IPS DF 4.7 (cell line): Measurements from ENCODE around the gene ARL2.
"Not testable (repeated sequence)": the region's sequence is repeated elsewhere in the genome, so short reads cannot be mapped to it uniquely, and the experiment has no call there.

Source experiments
- DNase-seq: peaks from one replicate; pipeline ENCODE4 v3.0.0-alpha.2; 2013; ENCODE audit warnings: low spot score; ENCODE audit errors: extremely low read depth

The ARL2 gene

GRCh38 chr11:65013888-65014725 is at the start of gene ARL2:
Gene ARL2 (plus strand): TSS chr11:65014160. CDS start chr11:65014208, 48 bp downstream.
- peak; percentile 53 for DNase-seq

GRCh38 chr11:64967375-64967774 is 46.6 kb upstream of the ARL2 start:
- DNase-seq, result no peak

GRCh38 chr11:64969209-64969608 is 44.8 kb upstream of the ARL2 start:
- DNase-seq, result no peak

- no peak for DNase-seq
Measured at GRCh38 chr11:64970731-64971151, 43.2 kb upstream of the ARL2 start.

DNA sequence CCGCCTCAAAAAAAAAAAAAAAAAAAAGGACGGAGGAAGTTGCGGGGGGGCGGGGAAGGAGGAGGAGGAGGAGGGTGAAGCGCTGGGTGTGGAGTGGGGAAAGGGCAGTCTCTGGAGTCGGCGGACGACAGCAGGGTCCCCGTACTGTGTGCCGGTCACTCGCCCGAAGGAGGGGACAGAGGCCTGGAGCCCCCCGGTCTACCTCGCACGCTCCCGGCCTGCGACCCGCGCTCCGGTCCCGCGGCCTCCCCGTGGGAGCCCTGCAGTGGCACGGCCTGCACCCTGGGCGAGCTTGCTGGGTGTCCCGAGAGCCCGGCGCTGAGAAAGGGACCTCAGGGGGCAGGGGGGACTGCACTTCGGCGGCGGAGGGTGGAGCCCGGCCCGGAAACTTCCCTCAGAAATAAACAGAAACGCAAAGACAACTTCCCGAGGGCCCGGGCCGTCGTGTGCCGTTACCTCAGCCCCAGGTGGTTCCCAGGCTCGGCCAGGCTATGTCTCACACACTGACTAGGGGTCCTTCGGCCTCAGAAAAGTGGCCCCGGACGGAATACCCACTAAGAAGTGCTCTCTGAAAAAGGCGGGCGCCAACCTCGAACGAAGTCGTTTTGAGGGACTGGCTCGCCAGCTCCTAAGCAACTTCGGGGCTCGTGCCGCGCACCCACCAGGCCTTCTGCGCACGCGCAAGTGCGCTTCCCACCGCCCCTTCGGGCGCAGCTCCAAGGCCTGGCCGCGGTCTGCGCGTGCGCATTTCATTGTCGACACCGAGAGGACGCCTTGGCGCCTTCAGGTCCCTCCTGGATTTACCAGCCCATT is 42.3 kb upstream of the ARL2 start, which contains the start of gene MAJIN:
Gene MAJIN, minus strand, starts transcription at position 688 of the 813 bp plus-strand sequence. CDS start 12,703 bp downstream, outside the sequence.
- DNase-seq, result no peak

GRCh38 chr11:64974124-64974523 is 39.8 kb upstream of the ARL2 start:
- DNase-seq, result no peak

GRCh38 chr11:64976651-64977050 is 37.3 kb upstream of the ARL2 start:
- no peak for DNase-seq

- not testable (repeated sequence) for DNase-seq
Measured at GRCh38 chr11:64983339-64983738, 30.6 kb upstream of the ARL2 start.

DNA sequence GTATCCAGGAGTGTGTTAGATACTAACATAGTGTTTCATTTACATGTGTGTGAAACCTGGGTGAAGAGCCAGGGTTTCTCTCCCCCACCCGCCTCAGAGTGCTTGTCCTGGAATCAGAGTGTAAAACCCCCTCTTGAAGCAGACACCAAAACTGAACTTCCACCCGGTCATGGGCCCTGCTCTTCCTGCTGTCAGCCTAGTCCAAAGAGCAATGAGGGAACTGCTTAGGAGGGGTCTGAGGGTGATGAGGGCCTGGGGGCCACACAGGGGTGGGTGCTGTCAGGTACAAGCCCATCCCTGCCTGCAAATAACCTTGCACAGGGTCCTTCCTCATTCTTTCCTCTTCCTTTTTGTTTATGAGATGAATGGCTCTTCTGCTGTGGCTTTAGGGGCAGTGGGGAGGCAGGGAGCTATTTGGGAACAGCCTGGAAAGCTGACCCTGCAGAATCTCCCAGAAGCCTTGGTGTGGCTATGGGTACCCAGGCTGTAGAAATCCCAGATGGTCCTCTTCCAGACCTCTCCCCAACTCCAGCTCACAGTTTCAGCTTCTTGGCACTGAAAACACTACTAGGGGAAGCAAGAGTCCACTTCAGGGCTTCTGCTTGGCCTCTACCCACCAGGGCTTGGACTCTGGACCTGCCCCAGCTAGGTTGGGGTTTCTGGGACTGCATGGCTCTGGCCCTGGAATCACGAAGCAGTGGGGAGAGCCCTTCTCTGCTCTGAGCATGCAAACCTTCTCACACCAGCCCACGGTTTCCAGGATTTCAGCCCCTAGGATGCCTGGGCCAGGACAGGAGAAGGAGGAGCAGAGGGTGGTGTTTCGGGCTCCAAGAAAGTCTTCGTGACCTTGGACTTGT is 25.7 kb upstream of the ARL2 start:
- DNase-seq, result no peak

GRCh38 chr11:64989416-64989815 is 24.5 kb upstream of the ARL2 start:
- DNase-seq, result no peak

DNA sequence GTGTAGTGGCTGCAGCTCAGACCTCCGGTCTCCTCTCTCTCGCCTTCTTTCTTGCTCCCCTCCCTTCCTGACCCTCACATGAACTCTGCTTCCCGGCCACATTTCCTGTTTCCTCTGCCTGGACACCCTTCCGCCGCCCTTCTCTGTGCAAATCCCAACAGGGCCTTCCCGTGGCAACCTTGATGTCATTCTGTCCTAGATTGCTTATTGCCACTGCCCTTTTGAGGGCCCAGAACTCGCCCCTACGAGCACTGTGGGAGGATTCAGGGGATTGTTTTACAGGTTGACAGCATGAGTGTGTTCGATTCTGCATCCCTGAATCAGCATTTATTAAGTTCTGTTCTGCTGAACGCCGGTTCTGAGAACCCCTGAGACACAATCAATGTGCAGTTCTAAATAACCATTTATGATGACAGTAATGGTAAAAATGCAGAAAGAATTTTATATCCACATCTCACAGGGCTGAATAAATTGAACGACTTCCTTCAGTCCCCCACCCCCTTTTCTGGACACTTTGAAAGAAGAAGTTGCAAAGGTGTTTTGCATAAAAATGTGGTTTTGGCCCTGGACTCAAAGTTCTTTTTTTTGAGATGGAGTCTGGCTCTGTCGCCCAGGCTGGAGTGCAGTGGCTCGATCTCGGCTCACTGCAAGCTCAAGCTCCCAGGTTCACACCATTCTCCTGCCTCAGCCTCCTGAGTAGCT is 23.6 kb upstream of the ARL2 start:
- DNase-seq, result no peak

- DNase-seq, result no peak
Measured at GRCh38 chr11:64994318-64994717, 19.6 kb upstream of the ARL2 start.

GRCh38 chr11:64996327-64996709 is 17.6 kb upstream of the ARL2 start:
- no peak for DNase-seq

GRCh38 chr11:64996710-64997380 is 17.1 kb upstream of the ARL2 start, which contains the start of gene BATF2:
Gene BATF2 (minus strand): TSS chr11:64996971. CDS start chr11:64996914, 57 bp downstream.
- peak; percentile 64 for DNase-seq

- DNase-seq, result no peak
Measured at GRCh38 chr11:64998141-64998540, 15.8 kb upstream of the ARL2 start.

DNA sequence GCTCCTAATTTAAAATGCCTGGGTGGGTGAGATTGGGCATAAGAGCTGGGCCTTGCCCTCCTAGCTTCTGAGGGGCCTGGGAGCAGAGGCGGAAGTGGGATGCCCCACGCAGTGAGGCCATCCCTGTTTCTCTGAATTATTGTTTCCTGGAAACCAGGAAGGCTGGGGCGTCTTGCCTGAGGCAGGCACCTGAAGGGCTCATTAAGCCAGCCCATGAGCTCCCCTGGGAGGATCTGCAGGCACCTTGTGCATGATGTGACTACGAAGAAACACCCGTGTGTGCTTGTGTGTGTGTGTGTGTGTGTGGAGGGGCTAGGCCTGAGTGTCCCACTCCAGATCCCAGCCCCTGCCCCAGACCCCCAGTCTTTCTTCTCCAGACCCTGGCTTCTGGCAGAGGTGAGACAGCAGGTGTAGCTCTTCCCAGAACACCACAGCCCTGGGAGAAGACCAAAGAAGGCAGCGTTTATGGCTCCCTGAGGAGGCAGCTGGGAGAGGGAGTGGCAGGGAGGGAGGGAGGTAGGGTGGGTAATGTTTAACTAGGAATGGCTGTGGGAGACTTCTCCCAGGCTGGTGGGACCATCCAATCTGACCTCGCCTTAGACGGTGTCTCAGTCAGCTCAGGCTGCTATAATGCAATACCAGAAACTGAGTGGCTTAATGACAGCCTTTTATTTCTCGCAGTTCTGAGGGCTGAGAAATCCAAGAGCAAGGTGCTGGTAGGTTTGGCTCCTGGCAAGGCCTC is 15.1 kb upstream of the ARL2 start:
- DNase-seq, result no peak

GRCh38 chr11:64999478-64999877 is 14.5 kb upstream of the ARL2 start:
- DNase-seq, result no peak

DNA sequence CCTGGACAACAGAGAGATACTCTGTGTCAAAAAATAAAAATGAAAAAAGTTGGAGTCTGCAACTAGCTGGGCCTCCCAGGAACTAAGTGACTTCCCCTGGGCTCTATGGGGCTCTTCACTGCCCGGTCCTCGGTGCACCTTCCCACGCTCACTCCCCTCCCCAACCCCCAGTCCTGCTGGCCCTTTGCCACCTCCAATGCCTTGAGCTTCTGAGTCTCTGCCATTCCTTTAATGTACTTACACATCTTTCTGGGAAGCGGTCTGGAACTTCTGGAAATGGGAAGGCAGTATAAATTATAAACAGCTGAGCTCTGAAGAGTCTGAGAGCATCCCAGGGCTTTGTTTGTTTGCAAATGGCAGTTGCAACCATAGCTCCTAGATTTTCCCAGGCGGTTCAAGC is 11.3 kb upstream of the ARL2 start:
- no peak for DNase-seq

- DNase-seq, result no peak
Measured at GRCh38 chr11:65003282-65003681, 10.7 kb upstream of the ARL2 start.
